AG04450 (cell line): ENCODE results near the gene LCN2. TPM values are rescaled to one million over a fixed set of nuclear protein-coding genes. Genes with fewer than 3 reads are reported as not detected.
A peak's percentile ranks its signal among the peaks of the same experiment; 100 is the strongest.

Source experiments
- CTCF ChIA-PET: fragments of 300-600, 350-600 bp; formaldehyde crosslinking; extraction: SDS; loops from one replicate; lab custom pipeline; 2022; ENCODE audit warnings: antibody characterized with exemption, inconsistent platforms; lab: Charles Lee
- POLR2A ChIA-PET: fragments of 350-600 bp; formaldehyde crosslinking; extraction: SDS; loops from one replicate; lab custom pipeline; 2021; ENCODE audit warnings: antibody characterized with exemption, inconsistent platforms; lab: Yijun Ruan, JAX
- DNase-seq: peaks from one replicate; pipeline ENCODE4 v3.0.0-alpha.2; 2011; ENCODE audit warnings: low read depth, low spot score
- H3K27ac ChIP-seq: one replicate; pipeline ENCODE4 v1.5.1; 2012; ENCODE audit warnings: low read depth, low read length, control low read depth
- H3K27me3 ChIP-seq: one replicate; pipeline ENCODE4 v1.6.0; 2012; ENCODE audit warnings: low read length; ENCODE audit not compliant: control insufficient read depth, insufficient read depth
- H3K4me3 ChIP-seq: 2 replicates; pipeline ENCODE4 v1.5.1; 2011; ENCODE audit warnings: mild to moderate bottlenecking, low read depth, low read length, control low read depth
- H3K9me3 ChIP-seq: 2 replicates; pipeline ENCODE4 v1.5.1; 2012; ENCODE audit warnings: low read length; ENCODE audit not compliant: control insufficient read depth, insufficient read depth
- CTCF ChIP-seq: IDR thresholded peaks from 2 replicates; pipeline ENCODE4 v1.5.1; 2011; ENCODE audit warnings: low read depth, low read length, control low read depth, inconsistent platforms
- polyA plus RNA-seq: library from polyadenylated mRNA; depleted of rRNA; stranded (reverse); fragments of >200 nt; gene quantifications from 2 replicates; pipeline ENCODE4 v1.2.3, GENCODE V29; 2011

LCN2 gene
- polyA plus RNA-seq, 1 experiment: not detected

- H3K9me3 ChIP-seq: no peaks in the 10 kb centered on the region
- DNase-seq: peak; percentile 15
- H3K4me3 ChIP-seq: no peak overlapping the region
- peaks cover 14% of the 10 kb centered on the region for H3K27me3 ChIP-seq
- H3K27ac ChIP-seq: no peak overlapping the region
- CTCF ChIA-PET: interaction anchor here (0.7 to 1.4 kb wide), 2 partner anchors 9 to 20 kb away, joined by 3 to 7 read pairs; no protein-coding TSS in a partner anchor
- no peak for TF ChIP-seq CTCF
- POLR2A ChIA-PET: no interaction called here
Observed at GRCh38 chr9:128136816-128137793, 12.1 kb upstream of the LCN2 start.

GRCh38 chr9:128138001-128138400, 11.3 kb upstream of the LCN2 start:
- ChIA-PET POLR2A (no interaction called here), CTCF (interaction anchor here (1.4 kb wide), 1 partner anchor 10 kb away, joined by 7 read pairs; no protein-coding TSS in a partner anchor)
- TF ChIP-seq CTCF: no peak
- DNase-seq: no peak
- peaks cover 14% of the 10 kb centered on the region for H3K27me3 ChIP-seq
- no peak overlapping the region for H3K4me3 ChIP-seq
- no peaks in the 10 kb centered on the region for H3K9me3 ChIP-seq
- no peak overlapping the region for H3K27ac ChIP-seq

GRCh38 chr9:128139621-128140020, 9.6 kb upstream of the LCN2 start:
- POLR2A ChIA-PET: no interaction called here
- peaks cover 13% of the 10 kb centered on the region for H3K27me3 ChIP-seq
- H3K4me3 ChIP-seq: no peak overlapping the region
- CTCF ChIA-PET: no interaction called here
- H3K9me3 ChIP-seq: no peaks in the 10 kb centered on the region; the same call in 1 of the 2 replicates
- DNase-seq: no peak
- H3K27ac ChIP-seq: no peak overlapping the region
- TF ChIP-seq CTCF: no peak

GRCh38 chr9:128141604-128142003, 7.6 kb upstream of the LCN2 start:
- H3K9me3 ChIP-seq: no peaks in the 10 kb centered on the region; the same call in 1 of the 2 replicates
- ChIA-PET POLR2A (no interaction called here), CTCF (interaction anchor here (0.7 kb wide), 1 partner anchor 25 kb away, joined by 4 read pairs; no protein-coding TSS in a partner anchor)
- H3K27me3 ChIP-seq: peaks cover 16% of the 10 kb centered on the region
- H3K4me3 ChIP-seq: no peak overlapping the region
- TF ChIP-seq CTCF: no peak
- H3K27ac ChIP-seq: no peak overlapping the region
- DNase-seq: no peak

- H3K27me3 ChIP-seq: peaks cover 18% of the 10 kb centered on the region
- ChIA-PET CTCF (interaction anchor here (0.7 kb wide), 1 partner anchor 26 kb away, joined by 4 read pairs; no protein-coding TSS in a partner anchor), POLR2A (no interaction called here)
- TF ChIP-seq CTCF: no peak
- no peak for DNase-seq
- H3K4me3 ChIP-seq: no peak overlapping the region
- no peak overlapping the region for H3K27ac ChIP-seq
- no peaks in the 10 kb centered on the region; the same call in 1 of the 2 replicates for H3K9me3 ChIP-seq
Observed at GRCh38 chr9:128142061-128142460, 7.2 kb upstream of the LCN2 start.
